ENCODE data around the gene BABAM1. TPM values are rescaled to one million over a fixed set of nuclear protein-coding genes. Genes with fewer than 3 reads are reported as not detected.

The BABAM1 gene
- total RNA-seq, 1 experiment from 2014 or later: 93.3 TPM

GRCh38 chr19:17305216-17305516 is 37.9 kb downstream of the BABAM1 start:
- ChIA-PET POLR2A (interaction anchor here (0.6 to 3.1 kb wide), 9 partner anchors 8 to 943 kb away, joined by 3 to 22 read pairs (median 4); partner anchors contain the start of gene B3GNT3), CTCF (interaction anchor here (0.7 to 2.1 kb wide), 14 partner anchors 8 to 590 kb away, joined by 3 to 33 read pairs (median 4); no protein-coding TSS in a partner anchor), RAD21 (ENCODE audit: low non-redundant PET in 1 of 2, low total read pairs in 2 of 2, uncharacterized antibody in 2 of 2, unreplicated experiment in 2 of 2) (interaction anchor here in 1 of 2 experiments (0.6 to 1.1 kb wide), 4 partner anchors 11 to 80 kb away, joined by 3 to 7 read pairs (median 3); no protein-coding TSS in a partner anchor)
- Histone ChIP-seq H3K79me2 (ENCODE audit: insufficient read depth, low read length) (peaks cover 20% of the 10 kb centered on the region), H3K27ac (ENCODE audit: low read depth, low read length) (peak overlapping the region; percentile 47), H3K9me3 (ENCODE audit: control insufficient read depth in 1 of 2, insufficient read depth in 1 of 2, low read depth in 1 of 2, low read length in 2 of 2) (no peaks in the 10 kb centered on the region), H3K36me3 (ENCODE audit: control insufficient read depth in 1 of 2, insufficient read depth in 2 of 2, low read length in 2 of 2) (no peaks in the 10 kb centered on the region), H2AFZ (ENCODE audit: low read depth, low read length, poor library complexity, severe bottlenecking) (no peak overlapping the region), H3K4me3 (replicated peaks in 1 of 2; ENCODE audit: low read depth in 1 of 2, low read length in 2 of 2) (0 out of 4 replicates have a peak overlapping the region, but pooled peaks of 1 of the 2 experiments have one; percentile 4), H3K9me2 (ENCODE audit: insufficient read depth) (no peaks in the 10 kb centered on the region), H3K9ac (ENCODE audit: low read length) (peak overlapping the region; percentile 32; the same call in 1 of the 2 replicates), H3K27me3 (ENCODE audit: insufficient read depth, low read length) (no peaks in the 10 kb centered on the region), H3K4me2 (ENCODE audit: low read length) (peak overlapping the region; percentile 71), H3K4me1 (ENCODE audit: control insufficient read depth in 1 of 2, insufficient read depth in 2 of 2, low read length in 2 of 2) (peaks cover 36 to 60% of the 10 kb centered on the region in 2 experiments), H4K20me1 (ENCODE audit: insufficient read depth) (no peaks in the 10 kb centered on the region)
- no peak for DNase-seq (ENCODE audit: low read depth, low spot score)
- intact Hi-C loops (cut with micrococcal nuclease): no loop called here
- ATAC-seq: no peak
- BruUV-seq (replicated peaks): no TSS peak
- TF ChIP-seq SIN3A (IDR thresholded peaks at IDR 0.05; ENCODE audit: low read depth) (no peak), REST (IDR thresholded peaks at IDR 0.05; ENCODE audit: low read depth) (no peak), YY1 (IDR thresholded peaks at IDR 0.05; ENCODE audit: extremely low read depth, insufficient replicate concordance, low read depth, low read length) (no peak), EZH2phosphoT487 (IDR thresholded peaks at IDR 0.05; ENCODE audit: borderline replicate concordance) (no peak), ELF1 (IDR thresholded peaks at IDR 0.05; ENCODE audit: borderline replicate concordance, low read depth) (no peak), CBX3 (IDR thresholded peaks at IDR 0.05; ENCODE audit: low read depth) (no peak)
